HG03520 (cell line): Measurements from ENCODE around the gene CCL24.
"Not testable (repeated sequence)": the region's sequence is repeated elsewhere in the genome, so short reads cannot be mapped to it uniquely, and the experiment has no call there.

Experiments
- ATAC-seq: cut with Tn5 transposase; IDR thresholded peaks from one replicate; pipeline ENCODE4 v1.9.1; 2021; ENCODE audit warnings: mild to moderate bottlenecking, moderate library complexity; ENCODE audit not compliant: unreplicated experiment

The CCL24 gene

GRCh38 chr7:75813781-75814236, at the start of gene CCL24:
CCL24 (minus strand) TSS chr7:75813806; CDS start chr7:75813715, 91 bp downstream.
- ATAC-seq: no peak

- no peak for ATAC-seq
These were observed 48.0 kb upstream of the CCL24 start for GRCh38 chr7:75861636-75862035.

- no peak for ATAC-seq
These were observed 44.8 kb upstream of the CCL24 start for GRCh38 chr7:75858410-75858809.

GRCh38 chr7:75856536-75856935, 42.9 kb upstream of the CCL24 start:
- ATAC-seq: no peak

- not testable (repeated sequence) for ATAC-seq
These were observed 41.3 kb upstream of the CCL24 start for GRCh38 chr7:75854813-75855345.

GRCh38 chr7:75854233-75854632, 40.6 kb upstream of the CCL24 start:
- no peak for ATAC-seq

- ATAC-seq: no peak
These were observed 36.6 kb upstream of the CCL24 start for GRCh38 chr7:75850235-75850634.

- ATAC-seq: no peak
These were observed 36.0 kb upstream of the CCL24 start for GRCh38 chr7:75849573-75849972.

GRCh38 chr7:75847707-75848106, 34.1 kb upstream of the CCL24 start:
- no peak for ATAC-seq

- not testable (repeated sequence) for ATAC-seq
These were observed 31.5 kb upstream of the CCL24 start for GRCh38 chr7:75845132-75845531.

- ATAC-seq: no peak
These were observed 30.6 kb upstream of the CCL24 start for GRCh38 chr7:75844158-75844557.

- no peak for ATAC-seq
These were observed 30.1 kb upstream of the CCL24 start for GRCh38 chr7:75843613-75844116.

- peak; percentile 89 for ATAC-seq
These were observed 29.3 kb upstream of the CCL24 start for GRCh38 chr7:75842836-75843446.

GRCh38 chr7:75840029-75840428, 26.4 kb upstream of the CCL24 start:
- ATAC-seq: no peak

- not testable (repeated sequence) for ATAC-seq
These were observed 24.8 kb upstream of the CCL24 start for GRCh38 chr7:75838281-75838930.

- no peak for ATAC-seq
These were observed 23.2 kb upstream of the CCL24 start for GRCh38 chr7:75836798-75837197.

GRCh38 chr7:75835688-75836285, 22.2 kb upstream of the CCL24 start:
- no peak for ATAC-seq

- ATAC-seq: not testable (repeated sequence)
These were observed 20.1 kb upstream of the CCL24 start for GRCh38 chr7:75833662-75834061.

- no peak for ATAC-seq
These were observed 17.4 kb upstream of the CCL24 start for GRCh38 chr7:75830978-75831377.

GRCh38 chr7:75829656-75830055, 16.1 kb upstream of the CCL24 start:
- not testable (repeated sequence) for ATAC-seq

- ATAC-seq: no peak
These were observed 9.7 kb upstream of the CCL24 start for GRCh38 chr7:75823198-75823910.
